ENCODE data around the gene TCP1. TPM values are rescaled to one million over a fixed set of nuclear protein-coding genes. Genes with fewer than 3 reads are reported as not detected.
A peak's percentile ranks its signal among the peaks of the same experiment; 100 is the strongest.

TCP1 gene
- total and polyA plus RNA-seq, 2 of the 13 experiments (the other 11 are each of a cell fraction or from before 2014, with no cell fraction given), result 116 to 553 TPM

DNA sequence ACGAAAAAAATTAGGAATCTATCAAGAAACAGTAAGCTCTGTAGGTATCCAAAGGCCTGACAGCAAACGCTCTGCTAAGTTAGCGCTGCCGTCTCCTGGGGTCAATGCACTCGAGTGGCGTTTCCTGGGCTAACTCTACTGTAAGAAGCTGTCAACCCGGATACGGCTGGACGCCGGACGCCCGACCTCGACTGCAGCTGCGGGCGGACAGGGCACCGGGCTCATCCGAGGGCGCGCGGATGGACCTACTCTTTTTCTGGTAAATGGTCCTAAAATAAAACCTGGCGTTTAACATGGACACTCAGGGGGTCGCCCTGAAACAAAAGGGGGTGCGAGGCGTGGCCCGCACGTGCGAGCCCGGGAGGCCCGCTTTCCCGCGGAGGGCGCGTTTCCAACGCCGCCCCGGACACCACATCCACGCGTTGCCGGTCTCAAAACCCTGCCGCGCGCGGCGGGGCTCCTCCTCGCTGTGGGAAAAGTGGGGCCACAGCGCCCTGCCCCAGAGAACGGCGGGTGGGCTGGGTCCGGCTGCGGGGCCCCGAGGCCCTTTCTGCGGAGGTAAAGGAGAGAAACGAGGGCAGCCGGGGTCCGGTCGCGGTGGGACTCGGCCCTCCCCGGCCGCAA is 537 bp downstream of the TCP1 start (continued):
- TF ChIP-seq, protein P1, sequence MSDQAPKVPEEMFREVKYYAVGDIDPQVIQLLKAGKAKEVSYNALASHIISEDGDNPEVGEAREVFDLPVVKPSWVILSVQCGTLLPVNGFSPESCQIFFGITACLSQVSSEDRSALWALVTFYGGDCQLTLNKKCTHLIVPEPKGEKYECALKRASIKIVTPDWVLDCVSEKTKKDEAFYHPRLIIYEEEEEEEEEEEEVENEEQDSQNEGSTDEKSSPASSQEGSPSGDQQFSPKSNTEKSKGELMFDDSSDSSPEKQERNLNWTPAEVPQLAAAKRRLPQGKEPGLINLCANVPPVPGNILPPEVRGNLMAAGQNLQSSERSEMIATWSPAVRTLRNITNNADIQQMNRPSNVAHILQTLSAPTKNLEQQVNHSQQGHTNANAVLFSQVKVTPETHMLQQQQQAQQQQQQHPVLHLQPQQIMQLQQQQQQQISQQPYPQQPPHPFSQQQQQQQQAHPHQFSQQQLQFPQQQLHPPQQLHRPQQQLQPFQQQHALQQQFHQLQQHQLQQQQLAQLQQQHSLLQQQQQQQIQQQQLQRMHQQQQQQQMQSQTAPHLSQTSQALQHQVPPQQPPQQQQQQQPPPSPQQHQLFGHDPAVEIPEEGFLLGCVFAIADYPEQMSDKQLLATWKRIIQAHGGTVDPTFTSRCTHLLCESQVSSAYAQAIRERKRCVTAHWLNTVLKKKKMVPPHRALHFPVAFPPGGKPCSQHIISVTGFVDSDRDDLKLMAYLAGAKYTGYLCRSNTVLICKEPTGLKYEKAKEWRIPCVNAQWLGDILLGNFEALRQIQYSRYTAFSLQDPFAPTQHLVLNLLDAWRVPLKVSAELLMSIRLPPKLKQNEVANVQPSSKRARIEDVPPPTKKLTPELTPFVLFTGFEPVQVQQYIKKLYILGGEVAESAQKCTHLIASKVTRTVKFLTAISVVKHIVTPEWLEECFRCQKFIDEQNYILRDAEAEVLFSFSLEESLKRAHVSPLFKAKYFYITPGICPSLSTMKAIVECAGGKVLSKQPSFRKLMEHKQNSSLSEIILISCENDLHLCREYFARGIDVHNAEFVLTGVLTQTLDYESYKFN (CRISPR knock-in tag; conservative IDR thresholded peaks at IDR 0.05), result no peak
- TF ChIP-seq ELF3 (CRISPR knock-in tag; IDR thresholded peaks at IDR 0.05) (0 out of 2 replicates have a peak, but pooled peaks have one; percentile 21), SKI (IDR thresholded peaks at IDR 0.05; ENCODE audit: partially characterized antibody) (no peak), ZNF451 (CRISPR knock-in tag; IDR thresholded peaks at IDR 0.05) (no peak), SSRP1 (CRISPR knock-in tag; IDR thresholded peaks at IDR 0.05) (no peak), FLYWCH1 (CRISPR knock-in tag; IDR thresholded peaks at IDR 0.05) (no peak), ZNF773 (CRISPR knock-in tag; IDR thresholded peaks at IDR 0.05; ENCODE audit: borderline replicate concordance) (no peak), SCMH1 (CRISPR knock-in tag; IDR thresholded peaks at IDR 0.05; ENCODE audit: borderline replicate concordance) (no peak), RFX1 (IDR thresholded peaks at IDR 0.05) (no peak), ZC3H13 (CRISPR knock-in tag; IDR thresholded peaks at IDR 0.05) (no peak; the same call in 1 of the 2 replicates), CEBPB (IDR thresholded peaks at IDR 0.05; ENCODE audit: borderline replicate concordance, low read depth, low read length) (no peak), SP140L (CRISPR knock-in tag; IDR thresholded peaks at IDR 0.05; ENCODE audit: borderline replicate concordance) (0 out of 2 replicates have a peak, but pooled peaks have one; percentile 3), ZNF3 (CRISPR knock-in tag; IDR thresholded peaks at IDR 0.05) (no peak)
- TF ChIP-seq, protein P2, sequence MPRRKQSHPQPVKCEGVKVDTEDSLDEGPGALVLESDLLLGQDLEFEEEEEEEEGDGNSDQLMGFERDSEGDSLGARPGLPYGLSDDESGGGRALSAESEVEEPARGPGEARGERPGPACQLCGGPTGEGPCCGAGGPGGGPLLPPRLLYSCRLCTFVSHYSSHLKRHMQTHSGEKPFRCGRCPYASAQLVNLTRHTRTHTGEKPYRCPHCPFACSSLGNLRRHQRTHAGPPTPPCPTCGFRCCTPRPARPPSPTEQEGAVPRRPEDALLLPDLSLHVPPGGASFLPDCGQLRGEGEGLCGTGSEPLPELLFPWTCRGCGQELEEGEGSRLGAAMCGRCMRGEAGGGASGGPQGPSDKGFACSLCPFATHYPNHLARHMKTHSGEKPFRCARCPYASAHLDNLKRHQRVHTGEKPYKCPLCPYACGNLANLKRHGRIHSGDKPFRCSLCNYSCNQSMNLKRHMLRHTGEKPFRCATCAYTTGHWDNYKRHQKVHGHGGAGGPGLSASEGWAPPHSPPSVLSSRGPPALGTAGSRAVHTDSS (CRISPR knock-in tag; conservative IDR thresholded peaks at IDR 0.05), result no peak
- TF ChIP-seq, protein P3, sequence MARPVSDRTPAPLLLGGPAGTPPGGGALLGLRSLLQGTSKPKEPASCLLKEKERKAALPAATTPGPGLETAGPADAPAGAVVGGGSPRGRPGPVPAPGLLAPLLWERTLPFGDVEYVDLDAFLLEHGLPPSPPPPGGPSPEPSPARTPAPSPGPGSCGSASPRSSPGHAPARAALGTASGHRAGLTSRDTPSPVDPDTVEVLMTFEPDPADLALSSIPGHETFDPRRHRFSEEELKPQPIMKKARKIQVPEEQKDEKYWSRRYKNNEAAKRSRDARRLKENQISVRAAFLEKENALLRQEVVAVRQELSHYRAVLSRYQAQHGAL (CRISPR knock-in tag; IDR thresholded peaks at IDR 0.05; ENCODE audit: not compliant biosample characterization), result no peak
- TF ChIP-seq, protein P4, sequence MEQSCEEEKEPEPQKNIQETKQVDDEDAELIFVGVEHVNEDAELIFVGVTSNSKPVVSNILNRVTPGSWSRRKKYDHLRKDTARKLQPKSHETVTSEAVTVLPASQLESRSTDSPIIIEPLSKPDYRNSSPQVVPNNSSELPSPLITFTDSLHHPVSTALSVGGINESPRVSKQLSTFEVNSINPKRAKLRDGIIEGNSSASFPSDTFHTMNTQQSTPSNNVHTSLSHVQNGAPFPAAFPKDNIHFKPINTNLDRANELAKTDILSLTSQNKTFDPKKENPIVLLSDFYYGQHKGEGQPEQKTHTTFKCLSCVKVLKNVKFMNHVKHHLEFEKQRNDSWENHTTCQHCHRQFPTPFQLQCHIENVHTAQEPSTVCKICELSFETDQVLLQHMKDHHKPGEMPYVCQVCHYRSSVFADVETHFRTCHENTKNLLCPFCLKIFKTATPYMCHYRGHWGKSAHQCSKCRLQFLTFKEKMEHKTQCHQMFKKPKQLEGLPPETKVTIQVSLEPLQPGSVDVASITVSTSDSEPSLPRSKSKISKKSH (CRISPR knock-in tag; IDR thresholded peaks at IDR 0.05; ENCODE audit: borderline replicate concordance), result no peak

Measured in HepG2 (cell line).